Mesothelial cell of epicardium (in vitro differentiated cells): Measurements from ENCODE around the gene AHNAK2. TPM values are rescaled to one million over a fixed set of nuclear protein-coding genes. Genes with fewer than 3 reads are reported as not detected.

Experiments used
- DNase-seq, 2 experiments: peaks; one replicate each; pipeline ENCODE4 v3.0.0; 2021; ENCODE audit warnings: low spot score in 2 of 2; ENCODE audit not compliant: unreplicated experiment in 2 of 2
- H3K27ac Mint-ChIP-seq: 2 replicates; pipeline ENCODE4 v1.8.0; 2021; ENCODE audit warnings: mixed read lengths
- H3K27me3 Mint-ChIP-seq: 2 replicates; pipeline ENCODE4 v1.8.0; 2021; ENCODE audit warnings: low read depth, mixed read lengths
- H3K36me3 Mint-ChIP-seq: 2 replicates; pipeline ENCODE4 v1.8.0; 2021; ENCODE audit warnings: mixed read lengths
- H3K4me1 Mint-ChIP-seq: 2 replicates; pipeline ENCODE4 v1.8.0; 2021; ENCODE audit warnings: mixed read lengths
- H3K4me3 Mint-ChIP-seq: 2 replicates; pipeline ENCODE4 v1.8.0; 2021; ENCODE audit warnings: mild to moderate bottlenecking, moderate library complexity, mixed read lengths
- H3K9me3 Mint-ChIP-seq: 2 replicates; pipeline ENCODE4 v1.8.0; 2021; ENCODE audit warnings: mixed read lengths
- CTCF ChIP-seq: fragments of 200-600 bp; sonication (generic); IDR thresholded peaks from one replicate; pipeline ENCODE4 v1.5.0; 2021; ENCODE audit warnings: antibody characterized with exemption; ENCODE audit not compliant: unreplicated experiment
- total RNA-seq: library from RNA; stranded (reverse); gene quantifications from 3 replicates; pipeline ENCODE4 v1.2.1, GENCODE V29; 2021

Gene AHNAK2
- total RNA-seq, 1 donor from 2014 or later, result 2.8 TPM

GRCh38 chr14:104903990-104904389 is 74.2 kb downstream of the AHNAK2 start:
- peaks cover 17% of the 10 kb centered on the region for H3K9me3 Mint-ChIP-seq
- DNase-seq, result no peak
- H3K27ac Mint-ChIP-seq, result no peak overlapping the region
- peaks cover 8% of the 10 kb centered on the region for H3K36me3 Mint-ChIP-seq
- peaks cover 5% of the 10 kb centered on the region for H3K4me1 Mint-ChIP-seq
- H3K4me3 Mint-ChIP-seq, result no peak overlapping the region
- H3K27me3 Mint-ChIP-seq, result peaks cover 63% of the 10 kb centered on the region
- no peak for TF ChIP-seq CTCF

- Mint-ChIP-seq H3K4me3 (no peak overlapping the region), H3K36me3 (peaks cover 8% of the 10 kb centered on the region), H3K4me1 (no peaks in the 10 kb centered on the region), H3K27ac (no peak overlapping the region), H3K9me3 (peaks cover 10% of the 10 kb centered on the region), H3K27me3 (peaks cover 44% of the 10 kb centered on the region)
- no peak for TF ChIP-seq CTCF
- DNase-seq, result no peak
Measured at GRCh38 chr14:104900639-104901512, 77.3 kb downstream of the AHNAK2 start.

- Mint-ChIP-seq H3K4me3 (no peak overlapping the region), H3K4me1 (no peaks in the 10 kb centered on the region), H3K27ac (no peak overlapping the region), H3K36me3 (peaks cover 8% of the 10 kb centered on the region), H3K9me3 (peaks cover 10% of the 10 kb centered on the region), H3K27me3 (peaks cover 38% of the 10 kb centered on the region)
- TF ChIP-seq CTCF, result no peak
- DNase-seq, result no peak
Measured at GRCh38 chr14:104899781-104900180, 78.4 kb downstream of the AHNAK2 start.

DNA sequence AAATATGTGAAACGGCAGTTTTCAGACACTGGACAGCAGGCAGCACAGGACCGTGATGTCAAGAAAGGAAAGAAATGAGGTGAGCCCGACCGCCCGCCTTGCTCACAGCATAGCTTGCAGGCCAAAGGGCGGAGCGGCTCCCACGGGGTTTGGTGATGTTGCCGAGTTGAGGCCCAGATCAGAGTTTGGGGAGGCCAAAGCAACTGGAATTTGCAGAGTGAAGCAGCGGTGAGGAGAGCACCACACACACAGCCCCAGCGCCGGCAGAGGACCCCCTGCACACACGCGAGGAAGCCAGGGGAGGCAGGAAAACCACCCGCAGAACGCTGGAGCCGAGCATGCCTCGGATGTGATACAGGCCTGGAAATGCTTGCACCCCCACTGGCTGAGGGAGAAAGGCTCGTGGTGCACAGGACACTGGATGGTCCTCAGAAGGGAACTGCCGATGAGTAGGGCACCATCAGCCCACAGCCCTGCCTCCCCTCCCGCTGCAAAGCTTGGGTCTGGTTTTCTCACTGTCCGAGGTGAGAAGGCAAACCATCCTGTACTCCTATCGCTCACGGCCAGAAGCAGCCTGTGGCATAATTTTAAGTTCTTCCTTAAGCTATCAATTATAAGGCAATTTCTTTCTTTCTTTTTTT is 79.2 kb downstream of the AHNAK2 start:
- Mint-ChIP-seq H3K27ac (no peak overlapping the region), H3K27me3 (peaks cover 30% of the 10 kb centered on the region), H3K9me3 (peaks cover 9% of the 10 kb centered on the region), H3K36me3 (peaks cover 6% of the 10 kb centered on the region), H3K4me1 (no peaks in the 10 kb centered on the region), H3K4me3 (no peak overlapping the region)
- no peak for TF ChIP-seq CTCF
- no peak for DNase-seq

- TF ChIP-seq CTCF, result no peak
- Mint-ChIP-seq H3K9me3 (peaks cover 1% of the 10 kb centered on the region), H3K36me3 (peaks cover under 1% of the 10 kb centered on the region), H3K4me3 (no peak overlapping the region), H3K4me1 (no peaks in the 10 kb centered on the region), H3K27ac (no peak overlapping the region), H3K27me3 (peaks cover 23% of the 10 kb centered on the region)
- no peak for DNase-seq
Measured at GRCh38 chr14:104898195-104898558, 80.0 kb downstream of the AHNAK2 start.
